Stimulated activated CD8-positive, alpha-beta memory T cell treated with anti-CD3 and anti-CD28 coated beads, Interleukin-7, amount 100 ng/mL, for 1 hour (primary cell): ENCODE results near the gene DYNLT1.

Experiments
- DNase-seq, 2 donors: peaks; one replicate each; pipeline ENCODE4 v3.0.0-alpha.2; 2020; ENCODE audit warnings: low read depth in 2 of 2

The DYNLT1 gene

DNA sequence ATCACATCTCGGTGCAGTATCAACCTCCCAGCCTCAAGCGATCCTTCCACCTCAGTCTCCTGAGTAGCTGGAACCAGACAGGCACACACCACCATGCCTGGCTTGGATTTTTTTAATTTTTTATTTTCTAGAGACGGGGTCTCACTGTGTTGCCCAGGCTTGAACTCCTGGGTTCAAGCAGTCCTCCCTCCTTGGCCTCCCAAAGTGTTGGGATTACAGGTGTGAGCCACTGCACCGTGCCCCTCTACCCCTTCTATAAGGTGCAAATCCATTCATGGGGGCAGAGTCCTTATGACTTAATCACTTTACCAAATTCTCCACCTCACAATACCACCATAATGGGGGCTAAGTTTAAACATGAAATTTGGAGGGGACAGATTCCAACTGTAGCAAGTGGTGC, 47.0 kb downstream of the DYNLT1 start:
- DNase-seq = no peak

DNA sequence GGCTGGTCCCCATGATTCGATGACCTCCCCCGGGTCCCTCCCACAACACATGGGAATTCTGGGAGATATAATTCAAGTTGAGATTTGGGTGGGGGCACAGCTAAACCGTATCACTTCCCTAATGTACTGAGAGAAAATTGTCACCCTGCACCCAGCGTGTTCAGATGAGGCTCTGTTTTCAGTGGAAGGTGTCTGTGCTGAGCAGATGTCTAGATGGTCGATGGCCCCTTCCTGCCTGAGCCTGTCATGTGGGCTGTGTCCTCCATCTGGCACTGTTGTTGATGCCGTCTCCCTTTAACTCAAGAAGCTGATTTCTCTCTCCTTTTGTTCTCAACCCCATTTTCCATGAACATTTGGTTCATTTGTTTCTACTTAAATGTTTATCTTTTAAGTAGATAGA, 47.7 kb downstream of the DYNLT1 start:
- DNase-seq = no peak

GRCh38 chr6:158595223-158595622, 49.3 kb downstream of the DYNLT1 start:
- no peak for DNase-seq

GRCh38 chr6:158593670-158594069, 50.9 kb downstream of the DYNLT1 start:
- DNase-seq = no peak

GRCh38 chr6:158591810-158592209, 52.7 kb downstream of the DYNLT1 start:
- no peak for DNase-seq

- no peak for DNase-seq
Observed at GRCh38 chr6:158591134-158591809, 53.3 kb downstream of the DYNLT1 start.

- DNase-seq = no peak
Observed at GRCh38 chr6:158589366-158589765, 55.2 kb downstream of the DYNLT1 start.

DNA sequence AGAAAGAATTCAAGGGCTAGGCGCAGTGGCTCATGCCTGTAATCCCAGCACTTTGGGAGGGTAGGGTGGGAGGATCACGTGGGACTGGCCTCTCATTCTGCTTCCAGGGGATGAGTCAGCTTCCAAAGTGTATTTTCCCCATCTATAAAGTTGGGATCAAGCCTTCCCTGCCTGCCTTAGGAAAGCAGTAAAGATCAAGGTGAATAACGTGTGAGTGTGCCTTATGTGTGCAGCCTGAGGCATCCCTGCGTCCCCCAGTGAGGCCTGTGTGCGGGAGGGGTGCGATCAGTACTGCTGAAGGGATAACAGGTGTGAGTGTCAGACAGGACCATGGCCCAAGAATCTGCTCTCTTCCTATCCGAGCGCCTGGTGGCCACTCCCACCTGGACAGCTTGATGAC, 57.9 kb downstream of the DYNLT1 start:
- no peak for DNase-seq
